ENCODE measurements around the gene LRRC75A.

GRCh38 chr17:16466407-16466806 is 25.6 kb downstream of the LRRC75A start:
- no peak for TF ChIP-seq KDM4A (IDR thresholded peaks at IDR 0.05; ENCODE audit: low read depth, low read length, severe bottlenecking)
- no peak for TF ChIP-seq CREB1 (IDR thresholded peaks at IDR 0.05)
- no peak for TF ChIP-seq GTF2F1 (IDR thresholded peaks at IDR 0.05; ENCODE audit: borderline replicate concordance, low read depth, low read length)
- no peak for TF ChIP-seq TCF12 (IDR thresholded peaks at IDR 0.05; ENCODE audit: low read depth, low read length)
- no peak for TF ChIP-seq MAX (IDR thresholded peaks at IDR 0.05)

All from H1 (cell line).